Cardiac muscle cell (in vitro differentiated cells and primary cell): ENCODE data around the gene NRXN2. TPM values are rescaled to one million over a fixed set of nuclear protein-coding genes. Genes with fewer than 3 reads are reported as not detected.

Source experiments
- DNase-seq, 2 donors: peaks; one replicate each; pipeline versions ENCODE4 v3.0.0 to v3.0.0-alpha.2; 2010 to 2017; ENCODE audit warnings: low read depth in 1 of 2, low spot score in 1 of 2
- H3K27ac ChIP-seq: fragments of 200-600 bp; sonication (generic); 2 replicates; pipeline ENCODE4 v1.5.1; 2016
- H3K27me3 ChIP-seq: fragments of 200-600 bp; sonication (generic); 2 replicates; pipeline ENCODE4 v1.6.0; 2016; ENCODE audit warnings: control low read depth
- H3K36me3 ChIP-seq: fragments of 200-600 bp; sonication (generic); 2 replicates; pipeline ENCODE4 v1.5.1; 2016; ENCODE audit warnings: control low read depth
- H3K4me1 ChIP-seq: fragments of 200-600 bp; sonication (generic); 2 replicates; pipeline ENCODE4 v1.8.1; 2017; ENCODE audit warnings: low read depth, mild to moderate bottlenecking, mixed run types
- H3K4me3 ChIP-seq: fragments of 200-600 bp; sonication (generic); 2 replicates; pipeline ENCODE4 v1.5.1; 2016; ENCODE audit warnings: mild to moderate bottlenecking
- H3K9me3 ChIP-seq: fragments of 200-600 bp; sonication (generic); 2 replicates; pipeline ENCODE4 v1.5.1; 2017; ENCODE audit warnings: low read depth, mild to moderate bottlenecking, control low read depth
- CTCF ChIP-seq: IDR thresholded peaks from 2 replicates; pipeline ENCODE4 v1.5.1; 2012; ENCODE audit warnings: low read depth, mild to moderate bottlenecking, low read length
- polyA plus RNA-seq: library from polyadenylated mRNA; unstranded; fragments of >200 nt; fragmentation: Nextera tagmentation; extraction: Ambion mirVana; gene quantifications from 2 replicates; pipeline ENCODE4 v1.2.1, GENCODE V29; 2016
- total RNA-seq: library from RNA; depleted of rRNA; stranded (reverse); fragments of >200 nt; gene quantifications from 2 replicates; pipeline ENCODE4 v1.2.3, GENCODE V29; 2016

The NRXN2 gene
- total RNA-seq (1.2 and 1.4 TPM in 2 replicates), polyA plus RNA-seq (0.65 and 1.3 TPM in 2 replicates)

- DNase-seq, result peak; percentile 85 to 92
- Histone ChIP-seq H3K27me3 (peaks cover 46% of the 10 kb centered on the region), H3K36me3 (no peaks in the 10 kb centered on the region), H3K9me3 (no peaks in the 10 kb centered on the region), H3K27ac (no peak within 1 kb of the TSS), H3K4me3 (peak within 1 kb of the TSS; percentile 81), H3K4me1 (peaks cover 3% of the 10 kb centered on the region)
- peak; percentile 99 for TF ChIP-seq CTCF
These were observed at the start of gene NRXN2 for GRCh38 chr11:64723117-64723906. TSS of gene NRXN2 (minus strand) at chr11:64723197. CDS start at chr11:64713699, 9,498 bp downstream.

GRCh38 chr11:64772303-64773018 is 49.5 kb upstream of the NRXN2 start:
- no peak for DNase-seq
- H3K27ac ChIP-seq, result no peak overlapping the region
- no peak for TF ChIP-seq CTCF
- H3K9me3 ChIP-seq, result no peaks in the 10 kb centered on the region
- H3K36me3 ChIP-seq, result peaks cover 87% of the 10 kb centered on the region
- H3K27me3 ChIP-seq, result no peaks in the 10 kb centered on the region
- H3K4me1 ChIP-seq, result peaks cover 15% of the 10 kb centered on the region
- no peak overlapping the region for H3K4me3 ChIP-seq

GRCh38 chr11:64771861-64772260 is 48.9 kb upstream of the NRXN2 start:
- Histone ChIP-seq H3K27me3 (no peaks in the 10 kb centered on the region), H3K9me3 (no peaks in the 10 kb centered on the region), H3K27ac (no peak overlapping the region), H3K36me3 (peaks cover 93% of the 10 kb centered on the region), H3K4me1 (peaks cover 12% of the 10 kb centered on the region), H3K4me3 (no peak overlapping the region)
- DNase-seq, result no peak
- TF ChIP-seq CTCF, result no peak

- no peaks in the 10 kb centered on the region for H3K27me3 ChIP-seq
- no peaks in the 10 kb centered on the region for H3K9me3 ChIP-seq
- peaks cover 6% of the 10 kb centered on the region for H3K4me1 ChIP-seq
- DNase-seq, result no peak
- no peak for TF ChIP-seq CTCF
- no peak overlapping the region for H3K4me3 ChIP-seq
- no peak overlapping the region for H3K27ac ChIP-seq
- H3K36me3 ChIP-seq, result peaks cover 96% of the 10 kb centered on the region
These were observed 47.1 kb upstream of the NRXN2 start for GRCh38 chr11:64770120-64770519.

- Histone ChIP-seq H3K36me3 (peaks cover 100% of the 10 kb centered on the region), H3K27ac (no peak overlapping the region), H3K4me3 (no peak overlapping the region), H3K9me3 (no peaks in the 10 kb centered on the region), H3K4me1 (peaks cover 12% of the 10 kb centered on the region), H3K27me3 (no peaks in the 10 kb centered on the region)
- DNase-seq, result no peak
- TF ChIP-seq CTCF, result no peak
These were observed 46.3 kb upstream of the NRXN2 start for GRCh38 chr11:64769283-64769682.
